Natural killer cell (primary cell): ENCODE results near the gene CEP44. TPM values are rescaled to one million over a fixed set of nuclear protein-coding genes. Genes with fewer than 3 reads are reported as not detected.
A peak's percentile ranks its signal among the peaks of the same experiment; 100 is the strongest.

Source experiments
- ATAC-seq, 3 donors: fragments of 150-1000 bp in 2 of 3; fragments of 200-7000 bp in 1 of 3; cut with Tn5 transposase; 1 replicate in 1 of 3; 2 replicates in 2 of 3; pipeline ENCODE4 v1.10.0; 2021; ENCODE audit warnings: mild to moderate bottlenecking in 2 of 3, moderate library complexity in 2 of 3
- DNase-seq, 2 donors: peaks; one replicate each; pipeline versions ENCODE4 v3.0.0 to v3.0.0-alpha.2; 2013 to 2021; ENCODE audit warnings: mixed read lengths in 1 of 2
- H3K27ac ChIP-seq: one replicate; pipeline ENCODE4 v1.5.1; 2013; ENCODE audit warnings: mild to moderate bottlenecking, low read length
- H3K27me3 ChIP-seq: one replicate; pipeline ENCODE4 v1.6.1; 2013; ENCODE audit warnings: low read length; ENCODE audit not compliant: control insufficient read depth, insufficient read depth
- H3K36me3 ChIP-seq: one replicate; pipeline ENCODE4 v1.6.1; 2013; ENCODE audit warnings: low read length; ENCODE audit not compliant: control insufficient read depth, insufficient read depth
- H3K4me1 ChIP-seq: one replicate; pipeline ENCODE4 v1.6.1; 2013; ENCODE audit warnings: low read length; ENCODE audit not compliant: control insufficient read depth, insufficient read depth
- H3K4me3 ChIP-seq: one replicate; pipeline ENCODE4 v1.5.1; 2013; ENCODE audit warnings: low read length
- H3K9me3 ChIP-seq: one replicate; pipeline ENCODE4 v1.6.1; 2013; ENCODE audit warnings: low read length; ENCODE audit not compliant: control insufficient read depth, insufficient read depth
- H3K27ac Mint-ChIP-seq, 2 donors: one replicate each; pipeline ENCODE4 v1.8.0; 2022; ENCODE audit warnings: mild to moderate bottlenecking in 2 of 2, mixed read lengths in 2 of 2, moderate library complexity in 1 of 2
- H3K27me3 Mint-ChIP-seq, 2 donors: one replicate each; pipeline ENCODE4 v1.8.0; 2022; ENCODE audit warnings: low read depth in 2 of 2, mixed read lengths in 2 of 2
- H3K36me3 Mint-ChIP-seq: one replicate; pipeline ENCODE4 v1.8.0; 2022; ENCODE audit warnings: mixed read lengths
- H3K4me1 Mint-ChIP-seq, 2 donors: one replicate each; pipeline ENCODE4 v1.8.0; 2022; ENCODE audit warnings: mixed read lengths in 2 of 2
- H3K4me3 Mint-ChIP-seq: one replicate; pipeline ENCODE4 v1.8.0; 2022; ENCODE audit warnings: mild to moderate bottlenecking, moderate library complexity, mixed read lengths
- H3K9me3 Mint-ChIP-seq, 2 donors: one replicate each; pipeline ENCODE4 v1.8.0; 2022; ENCODE audit warnings: mixed read lengths in 2 of 2
- WGBS: methylation state at CpG from one replicate; pipeline ENCODE4 v1.1.7; 2013; ENCODE audit warnings: missing lambda C conversion rate; ENCODE audit not compliant: insufficient coverage; 5-methylcytosine and 5-hydroxymethylcytosine counted together
- intact Hi-C: fragments of 100-400 bp; cut with micrococcal nuclease; formaldehyde crosslinking; loops from one replicate; pipeline ENCODE4 v1.14.2; 2022
- total RNA-seq, 4 donors: library from RNA; stranded (reverse); fragments of 120-200 nt in 1 of 4; gene quantifications; one replicate each; pipeline versions ENCODE4 v1.2.3 to v1.2.4, GENCODE V29; 2013 to 2022
- TF ChIP-seq, protein P1 (sequence below): fragments of 200-600 bp; IDR thresholded peaks from one replicate; pipeline ENCODE4 v1.8.0; 2022; ENCODE audit warnings: antibody characterized with exemption

CEP44 gene
- total RNA-seq, 3 donors from 2014 or later (not counting 1 experiment from before 2014, with no cell fraction given): 21.7 to 25.2 (median 23.4) TPM

GRCh38 chr4:174274436-174274835 is 9.3 kb upstream of the CEP44 start:
- H3K36me3 ChIP-seq: no peaks in the 10 kb centered on the region
- Mint-ChIP-seq H3K27ac (no peak overlapping the region), H3K36me3 (no peaks in the 10 kb centered on the region), H3K9me3 (no peaks in the 10 kb centered on the region), H3K27me3 (no peaks in the 10 kb centered on the region), H3K4me1 (peaks cover 36 to 39% of the 10 kb centered on the region in 2 donors), H3K4me3 (no peak overlapping the region)
- H3K27me3 ChIP-seq: no peaks in the 10 kb centered on the region
- H3K9me3 ChIP-seq: no peaks in the 10 kb centered on the region
- H3K4me1 ChIP-seq: no peaks in the 10 kb centered on the region
- TF ChIP-seq, protein P1, sequence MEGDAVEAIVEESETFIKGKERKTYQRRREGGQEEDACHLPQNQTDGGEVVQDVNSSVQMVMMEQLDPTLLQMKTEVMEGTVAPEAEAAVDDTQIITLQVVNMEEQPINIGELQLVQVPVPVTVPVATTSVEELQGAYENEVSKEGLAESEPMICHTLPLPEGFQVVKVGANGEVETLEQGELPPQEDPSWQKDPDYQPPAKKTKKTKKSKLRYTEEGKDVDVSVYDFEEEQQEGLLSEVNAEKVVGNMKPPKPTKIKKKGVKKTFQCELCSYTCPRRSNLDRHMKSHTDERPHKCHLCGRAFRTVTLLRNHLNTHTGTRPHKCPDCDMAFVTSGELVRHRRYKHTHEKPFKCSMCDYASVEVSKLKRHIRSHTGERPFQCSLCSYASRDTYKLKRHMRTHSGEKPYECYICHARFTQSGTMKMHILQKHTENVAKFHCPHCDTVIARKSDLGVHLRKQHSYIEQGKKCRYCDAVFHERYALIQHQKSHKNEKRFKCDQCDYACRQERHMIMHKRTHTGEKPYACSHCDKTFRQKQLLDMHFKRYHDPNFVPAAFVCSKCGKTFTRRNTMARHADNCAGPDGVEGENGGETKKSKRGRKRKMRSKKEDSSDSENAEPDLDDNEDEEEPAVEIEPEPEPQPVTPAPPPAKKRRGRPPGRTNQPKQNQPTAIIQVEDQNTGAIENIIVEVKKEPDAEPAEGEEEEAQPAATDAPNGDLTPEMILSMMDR: no peak
- H3K4me3 ChIP-seq: no peak overlapping the region
- WGBS: no CpG with 5 or more reads among the region's 3 CpGs
- DNase-seq (no peak), ATAC-seq (no peak)
- intact Hi-C loops: no loop called here
- H3K27ac ChIP-seq: no peak overlapping the region

DNA sequence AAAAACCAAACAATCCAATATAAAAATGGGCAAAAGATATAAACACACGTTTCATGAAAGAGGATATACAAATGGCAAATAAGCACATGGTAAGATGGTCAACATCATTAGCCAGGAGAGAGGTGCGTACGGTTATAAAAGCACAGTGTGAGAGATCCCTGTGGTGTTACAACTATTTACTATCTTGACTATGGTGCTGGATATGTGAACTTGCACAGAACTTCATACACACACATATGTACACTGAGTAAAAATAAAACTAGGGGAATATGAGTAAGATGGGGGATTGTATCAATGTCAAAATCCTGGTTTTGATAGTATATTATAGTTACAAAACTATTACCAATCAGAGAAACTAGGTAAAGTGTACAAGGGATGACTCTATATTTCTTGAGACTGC is 8.6 kb upstream of the CEP44 start:
- H3K4me1 ChIP-seq: no peaks in the 10 kb centered on the region

DNA sequence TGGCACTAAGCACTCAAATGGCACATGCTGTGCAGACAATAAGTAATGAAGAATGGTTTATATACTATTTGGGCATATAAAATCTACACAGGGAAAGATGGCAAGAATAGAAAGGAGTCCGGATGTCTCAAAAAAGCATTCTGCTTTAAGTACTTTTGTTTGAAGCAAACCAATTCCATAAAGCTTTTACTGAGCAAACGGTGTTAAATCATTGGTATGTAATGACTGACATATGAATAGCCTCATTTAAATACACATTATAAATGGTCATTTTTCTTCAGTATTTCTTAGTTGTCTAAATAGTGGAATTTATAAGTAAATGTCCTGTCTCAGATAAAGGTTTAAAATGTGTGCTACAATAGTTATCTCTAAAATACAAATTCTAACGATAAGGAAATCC is 6.3 kb upstream of the CEP44 start:
- no peaks in the 10 kb centered on the region for H3K36me3 ChIP-seq

More for the DNA sequence above, 8.6 kb upstream of the CEP44 start:
- Histone ChIP-seq H3K27ac (no peak overlapping the region), H3K4me3 (no peak overlapping the region), H3K9me3 (no peaks in the 10 kb centered on the region), H3K27me3 (no peaks in the 10 kb centered on the region), H3K36me3 (no peaks in the 10 kb centered on the region)
- no peaks in the 10 kb centered on the region for H3K36me3 Mint-ChIP-seq
- H3K4me1 Mint-ChIP-seq: peaks cover 40 to 45% of the 10 kb centered on the region in 2 donors
- intact Hi-C loops: no loop called here
- 100% methylated on average over 2 of the region's 3 CpGs for WGBS
- no peak overlapping the region for H3K4me3 Mint-ChIP-seq
- no peaks in the 10 kb centered on the region for H3K27me3 Mint-ChIP-seq
- H3K27ac Mint-ChIP-seq: no peak overlapping the region
- TF ChIP-seq, protein P1: no peak
- no peak for DNase-seq
- H3K9me3 Mint-ChIP-seq: no peaks in the 10 kb centered on the region
- ATAC-seq: no peak

GRCh38 chr4:174278467-174278866 is 5.2 kb upstream of the CEP44 start:
- H3K36me3 Mint-ChIP-seq: no peaks in the 10 kb centered on the region
- H3K27me3 Mint-ChIP-seq: no peaks in the 10 kb centered on the region
- no peak overlapping the region for H3K4me3 ChIP-seq
- intact Hi-C loops: no loop called here
- DNase-seq (no peak), ATAC-seq (no peak)
- no peaks in the 10 kb centered on the region for H3K27me3 ChIP-seq
- no peak overlapping the region for H3K27ac ChIP-seq
- H3K4me1 Mint-ChIP-seq: peaks cover 45 to 64% of the 10 kb centered on the region in 2 donors
- H3K4me3 Mint-ChIP-seq: no peak overlapping the region
- TF ChIP-seq, protein P1: no peak
- H3K4me1 ChIP-seq: no peaks in the 10 kb centered on the region
- no peak overlapping the region for H3K27ac Mint-ChIP-seq
- no peaks in the 10 kb centered on the region for H3K36me3 ChIP-seq
- H3K9me3 ChIP-seq: no peaks in the 10 kb centered on the region
- H3K9me3 Mint-ChIP-seq: no peaks in the 10 kb centered on the region

More for the DNA sequence above, 6.3 kb upstream of the CEP44 start:
- Histone ChIP-seq H3K4me1 (no peaks in the 10 kb centered on the region), H3K4me3 (no peak overlapping the region), H3K27ac (no peak overlapping the region), H3K9me3 (no peaks in the 10 kb centered on the region), H3K27me3 (no peaks in the 10 kb centered on the region)
- intact Hi-C loops: no loop called here
- ATAC-seq (no peak), DNase-seq (no peak)
- WGBS: 100% methylated on average over 1 of the region's 3 CpGs
- Mint-ChIP-seq H3K9me3 (no peaks in the 10 kb centered on the region), H3K27ac (peak overlapping the region in 1 of 2 donors; percentile 26), H3K4me1 (peaks cover 37 to 57% of the 10 kb centered on the region in 2 donors), H3K36me3 (no peaks in the 10 kb centered on the region), H3K27me3 (no peaks in the 10 kb centered on the region), H3K4me3 (no peak overlapping the region)
- TF ChIP-seq, protein P1: no peak
